ENCODE data around the gene COG2.

COG2 gene

GRCh38 chr1:230639714-230640209 is 2.5 kb upstream of the COG2 start:
- no peak for TF ChIP-seq TAF1 (IDR thresholded peaks at IDR 0.05; ENCODE audit: borderline replicate concordance, insufficient read depth, low read length)
- TF ChIP-seq, protein P1, sequence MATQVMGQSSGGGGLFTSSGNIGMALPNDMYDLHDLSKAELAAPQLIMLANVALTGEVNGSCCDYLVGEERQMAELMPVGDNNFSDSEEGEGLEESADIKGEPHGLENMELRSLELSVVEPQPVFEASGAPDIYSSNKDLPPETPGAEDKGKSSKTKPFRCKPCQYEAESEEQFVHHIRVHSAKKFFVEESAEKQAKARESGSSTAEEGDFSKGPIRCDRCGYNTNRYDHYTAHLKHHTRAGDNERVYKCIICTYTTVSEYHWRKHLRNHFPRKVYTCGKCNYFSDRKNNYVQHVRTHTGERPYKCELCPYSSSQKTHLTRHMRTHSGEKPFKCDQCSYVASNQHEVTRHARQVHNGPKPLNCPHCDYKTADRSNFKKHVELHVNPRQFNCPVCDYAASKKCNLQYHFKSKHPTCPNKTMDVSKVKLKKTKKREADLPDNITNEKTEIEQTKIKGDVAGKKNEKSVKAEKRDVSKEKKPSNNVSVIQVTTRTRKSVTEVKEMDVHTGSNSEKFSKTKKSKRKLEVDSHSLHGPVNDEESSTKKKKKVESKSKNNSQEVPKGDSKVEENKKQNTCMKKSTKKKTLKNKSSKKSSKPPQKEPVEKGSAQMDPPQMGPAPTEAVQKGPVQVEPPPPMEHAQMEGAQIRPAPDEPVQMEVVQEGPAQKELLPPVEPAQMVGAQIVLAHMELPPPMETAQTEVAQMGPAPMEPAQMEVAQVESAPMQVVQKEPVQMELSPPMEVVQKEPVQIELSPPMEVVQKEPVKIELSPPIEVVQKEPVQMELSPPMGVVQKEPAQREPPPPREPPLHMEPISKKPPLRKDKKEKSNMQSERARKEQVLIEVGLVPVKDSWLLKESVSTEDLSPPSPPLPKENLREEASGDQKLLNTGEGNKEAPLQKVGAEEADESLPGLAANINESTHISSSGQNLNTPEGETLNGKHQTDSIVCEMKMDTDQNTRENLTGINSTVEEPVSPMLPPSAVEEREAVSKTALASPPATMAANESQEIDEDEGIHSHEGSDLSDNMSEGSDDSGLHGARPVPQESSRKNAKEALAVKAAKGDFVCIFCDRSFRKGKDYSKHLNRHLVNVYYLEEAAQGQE (IDR thresholded peaks at IDR 0.05; ENCODE audit: insufficient read depth in 1 of 2, low read depth in 2 of 2, low read length in 2 of 2): no peak
- TF ChIP-seq POLR2AphosphoS5 (IDR thresholded peaks at IDR 0.05; ENCODE audit: low read depth, low read length): no peak
- TF ChIP-seq FOXP2 (optimal IDR thresholded peaks at IDR 0.05; ENCODE audit: borderline replicate concordance, extremely low read depth, extremely low read length, insufficient read depth): no peak
- no peak for TF ChIP-seq SIN3A (IDR thresholded peaks at IDR 0.05; ENCODE audit: borderline replicate concordance, insufficient read depth, low read length)

DNA sequence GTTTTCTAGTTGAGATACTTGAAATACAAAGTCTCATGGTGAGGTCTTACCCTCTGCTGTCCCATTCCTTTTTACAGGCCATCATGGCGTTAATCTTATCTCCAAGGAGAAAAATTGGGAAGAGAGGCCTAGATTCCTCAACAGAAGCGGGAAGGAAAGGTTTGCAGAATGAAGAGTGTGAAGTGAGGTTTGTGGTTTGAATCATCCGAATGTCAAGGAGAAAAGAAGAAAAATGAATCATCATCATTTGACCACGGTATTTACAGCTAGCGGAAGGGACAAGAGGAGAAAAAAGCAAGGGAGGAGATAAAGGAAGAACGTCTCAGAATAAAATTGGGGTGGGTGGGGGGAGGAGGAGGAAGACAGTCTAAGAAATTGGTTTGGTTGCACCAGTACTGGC is 935 bp upstream of the COG2 start:
- TF ChIP-seq, protein P1 (IDR thresholded peaks at IDR 0.05; ENCODE audit: insufficient read depth in 1 of 2, low read depth in 2 of 2, low read length in 2 of 2): no peak
- no peak for TF ChIP-seq POLR2AphosphoS5 (IDR thresholded peaks at IDR 0.05; ENCODE audit: low read depth, low read length)
- no peak for TF ChIP-seq SIN3A (IDR thresholded peaks at IDR 0.05; ENCODE audit: borderline replicate concordance, insufficient read depth, low read length)
- TF ChIP-seq FOXP2 (optimal IDR thresholded peaks at IDR 0.05; ENCODE audit: borderline replicate concordance, extremely low read depth, extremely low read length, insufficient read depth): no peak
- no peak for TF ChIP-seq TAF1 (IDR thresholded peaks at IDR 0.05; ENCODE audit: borderline replicate concordance, insufficient read depth, low read length)

GRCh38 chr1:230641900-230642262 is 400 bp upstream of the COG2 start:
- no peak for TF ChIP-seq POLR2AphosphoS5 (IDR thresholded peaks at IDR 0.05; ENCODE audit: low read depth, low read length)

DNA sequence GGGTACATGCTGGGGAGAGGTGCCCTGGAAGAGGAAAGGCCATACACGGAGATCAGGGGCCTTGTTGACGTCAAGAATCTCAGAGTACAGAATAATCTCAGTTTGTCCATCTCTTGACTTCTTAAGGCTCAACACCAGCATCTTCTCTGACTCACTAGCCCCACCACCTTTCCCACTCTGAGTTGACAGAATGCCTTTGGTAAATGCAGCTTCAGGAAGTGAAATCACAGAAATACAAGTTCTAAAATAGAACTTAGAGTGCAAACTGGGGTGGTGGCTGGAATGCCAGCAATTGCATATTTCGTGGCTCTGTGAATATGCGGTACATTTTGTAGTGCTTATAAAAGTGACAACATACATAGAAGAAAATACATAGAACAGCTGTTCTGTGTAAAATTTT is 1.6 kb downstream of the COG2 start:
- TF ChIP-seq TAF1 (IDR thresholded peaks at IDR 0.05; ENCODE audit: borderline replicate concordance, insufficient read depth, low read length) (no peak), FOXP2 (optimal IDR thresholded peaks at IDR 0.05; ENCODE audit: borderline replicate concordance, extremely low read depth, extremely low read length, insufficient read depth) (no peak), POLR2AphosphoS5 (IDR thresholded peaks at IDR 0.05; ENCODE audit: low read depth, low read length) (no peak), SIN3A (IDR thresholded peaks at IDR 0.05; ENCODE audit: borderline replicate concordance, insufficient read depth, low read length) (no peak)
- TF ChIP-seq, protein P1 (IDR thresholded peaks at IDR 0.05; ENCODE audit: insufficient read depth in 1 of 2, low read depth in 2 of 2, low read length in 2 of 2): no peak

- TF ChIP-seq POLR2AphosphoS5 (IDR thresholded peaks at IDR 0.05; ENCODE audit: low read depth, low read length): no peak
Observed at GRCh38 chr1:230646710-230647302, 4.5 kb downstream of the COG2 start.

GRCh38 chr1:230647321-230647720 is 5.0 kb downstream of the COG2 start:
- TF ChIP-seq FOXP2 (optimal IDR thresholded peaks at IDR 0.05; ENCODE audit: borderline replicate concordance, extremely low read depth, extremely low read length, insufficient read depth): no peak
- no peak for TF ChIP-seq POLR2AphosphoS5 (IDR thresholded peaks at IDR 0.05; ENCODE audit: low read depth, low read length)
- no peak for TF ChIP-seq SIN3A (IDR thresholded peaks at IDR 0.05; ENCODE audit: borderline replicate concordance, insufficient read depth, low read length)
- TF ChIP-seq, protein P1 (IDR thresholded peaks at IDR 0.05; ENCODE audit: insufficient read depth in 1 of 2, low read depth in 2 of 2, low read length in 2 of 2): no peak
- no peak for TF ChIP-seq TAF1 (IDR thresholded peaks at IDR 0.05; ENCODE audit: borderline replicate concordance, insufficient read depth, low read length)
